GM19035 (cell line): Measurements from ENCODE around the gene ELK4.

Source experiments
- ATAC-seq: cut with Tn5 transposase; IDR thresholded peaks from one replicate; pipeline ENCODE4 v1.9.1; 2021; ENCODE audit not compliant: unreplicated experiment

Gene ELK4

DNA sequence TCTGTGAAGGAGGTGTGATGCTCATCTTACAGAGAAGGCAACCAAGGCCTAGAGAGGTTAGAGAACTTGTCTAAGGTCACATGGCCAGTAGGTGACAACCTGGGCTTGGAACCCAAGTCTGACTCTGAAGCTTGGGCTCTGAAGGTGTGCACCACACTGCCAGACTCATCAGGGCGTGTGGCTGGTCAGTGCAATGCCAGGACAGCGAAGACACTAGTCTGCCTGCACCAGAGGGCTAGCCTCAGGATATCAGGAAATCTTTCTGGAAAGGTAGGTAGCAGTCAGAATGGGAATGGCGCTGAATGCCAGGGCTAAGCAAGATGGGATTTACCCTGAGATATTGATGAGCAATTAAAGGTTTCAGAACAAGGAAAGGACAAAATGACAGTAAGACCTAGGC is 34.9 kb downstream of the ELK4 start:
- no peak for ATAC-seq

DNA sequence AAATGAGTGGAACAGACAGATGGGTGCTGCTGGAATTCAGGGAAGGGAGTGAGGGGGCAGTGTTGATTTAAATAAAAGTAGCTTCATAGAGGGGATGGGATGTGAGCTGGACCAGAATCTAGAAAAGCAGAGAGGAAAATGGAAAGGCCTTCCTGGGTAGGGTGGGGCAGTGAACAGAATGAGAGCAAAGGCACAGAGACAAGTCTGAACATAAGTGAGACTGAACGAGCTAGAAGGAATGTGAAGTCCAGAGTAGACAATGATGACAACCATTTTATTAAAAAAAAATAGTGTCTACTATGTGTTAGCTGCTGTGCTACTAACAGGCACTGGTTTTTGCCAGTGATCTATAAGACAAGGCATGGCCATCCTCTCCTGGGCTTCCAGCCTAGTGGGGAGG is 36.0 kb downstream of the ELK4 start:
- no peak for ATAC-seq

DNA sequence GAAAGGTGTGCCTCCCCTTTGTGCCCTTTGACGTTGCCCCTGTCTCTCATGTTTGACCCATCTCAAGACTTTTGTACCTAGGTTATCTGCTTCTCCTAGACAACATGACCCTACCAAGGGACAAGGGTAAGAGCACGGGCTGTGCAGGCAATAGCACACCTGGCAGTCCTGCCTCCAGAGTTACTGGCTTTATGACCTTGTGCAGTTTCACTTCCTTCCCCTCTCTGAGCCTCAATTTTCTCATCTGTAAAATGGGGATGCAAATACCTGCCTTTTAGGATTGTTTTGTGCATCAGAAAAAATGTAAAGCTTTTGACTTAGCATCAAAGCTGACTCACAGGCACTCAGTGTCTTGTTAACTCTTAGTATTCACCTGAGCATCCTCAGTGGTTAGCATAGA is 36.4 kb downstream of the ELK4 start:
- no peak for ATAC-seq

DNA sequence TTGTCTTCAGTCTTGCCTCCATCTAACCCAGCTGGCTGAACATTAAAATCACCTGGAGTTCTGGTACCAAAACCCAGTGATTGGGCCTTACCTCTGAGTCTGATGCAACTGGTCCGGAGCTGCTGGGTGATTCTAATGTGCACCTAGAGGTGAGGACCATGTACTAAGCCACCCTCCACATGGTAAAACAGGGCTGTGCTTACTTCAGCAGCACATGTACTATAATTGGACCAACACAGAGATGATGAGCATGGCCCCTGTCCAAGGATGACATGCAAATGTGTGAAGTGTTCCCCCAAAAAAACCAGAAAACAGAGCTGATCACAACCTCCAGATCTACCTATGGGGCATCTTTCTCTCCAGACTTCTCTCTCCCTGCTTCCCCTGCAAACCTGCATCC is 37.0 kb downstream of the ELK4 start:
- ATAC-seq: no peak

DNA sequence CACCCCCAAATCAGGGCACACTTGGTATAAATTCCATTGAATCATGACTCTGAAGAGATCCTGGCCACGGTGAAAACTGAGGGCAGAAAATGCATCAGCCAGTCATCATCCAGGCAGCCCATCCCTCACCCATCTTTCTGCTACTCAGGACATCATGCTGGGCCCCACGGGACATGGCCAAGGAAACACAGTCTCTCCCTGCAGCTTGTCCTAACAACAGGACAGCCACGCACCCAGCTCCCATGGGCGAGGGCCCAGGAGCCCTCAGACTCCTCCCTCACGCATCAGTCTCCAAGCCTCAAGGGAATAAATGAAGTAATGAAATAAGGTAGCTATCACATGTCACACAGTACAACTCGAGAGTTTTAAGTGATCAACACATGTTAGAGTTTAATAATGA is 37.8 kb downstream of the ELK4 start:
- no peak for ATAC-seq

DNA sequence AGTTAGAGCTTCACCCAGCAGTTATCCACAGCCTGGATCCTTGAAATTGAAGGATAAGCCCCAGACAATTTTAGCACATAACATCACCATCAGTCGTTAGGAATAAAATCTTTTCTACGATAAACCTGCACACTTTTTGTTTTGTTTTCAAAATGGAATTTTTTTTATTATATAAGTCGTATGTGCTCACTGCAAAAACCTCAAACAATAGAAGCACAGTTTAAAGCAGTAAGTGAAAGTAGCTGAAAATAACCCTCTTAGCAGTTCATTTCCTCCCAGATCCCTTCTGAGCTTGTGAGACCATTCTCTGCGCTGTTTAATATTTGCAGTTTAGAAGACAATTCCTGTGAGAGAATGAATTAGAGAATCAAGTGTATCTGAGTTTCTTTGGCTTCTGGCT is 38.3 kb downstream of the ELK4 start:
- ATAC-seq: no peak

DNA sequence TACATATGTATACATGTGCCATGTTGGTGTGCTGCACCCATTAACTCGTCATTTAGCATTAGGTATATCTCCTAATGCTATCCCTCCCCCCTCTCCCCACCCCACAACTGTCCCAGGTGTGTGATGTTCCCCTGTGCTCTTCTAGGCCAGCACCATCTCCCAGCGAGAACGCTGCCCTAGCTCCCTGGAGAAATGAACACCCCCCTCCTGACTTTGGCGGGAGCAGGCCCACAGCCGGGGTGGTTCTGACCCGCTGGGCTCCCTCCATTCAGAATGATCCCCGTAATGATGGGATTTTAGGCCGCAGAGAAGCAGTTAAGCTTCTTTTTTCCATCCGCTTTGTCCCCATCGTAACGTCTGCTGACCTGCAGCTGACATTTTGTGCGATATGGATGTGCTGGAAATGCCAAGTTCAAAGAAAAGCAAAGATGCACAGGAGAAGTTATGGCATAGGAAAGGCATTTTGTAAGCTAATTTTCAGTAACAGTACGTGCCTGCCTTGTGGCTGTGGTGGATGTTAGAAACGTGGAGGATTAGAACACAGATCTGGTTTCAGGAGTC is 39.3 kb downstream of the ELK4 start:
- ATAC-seq: no peak

DNA sequence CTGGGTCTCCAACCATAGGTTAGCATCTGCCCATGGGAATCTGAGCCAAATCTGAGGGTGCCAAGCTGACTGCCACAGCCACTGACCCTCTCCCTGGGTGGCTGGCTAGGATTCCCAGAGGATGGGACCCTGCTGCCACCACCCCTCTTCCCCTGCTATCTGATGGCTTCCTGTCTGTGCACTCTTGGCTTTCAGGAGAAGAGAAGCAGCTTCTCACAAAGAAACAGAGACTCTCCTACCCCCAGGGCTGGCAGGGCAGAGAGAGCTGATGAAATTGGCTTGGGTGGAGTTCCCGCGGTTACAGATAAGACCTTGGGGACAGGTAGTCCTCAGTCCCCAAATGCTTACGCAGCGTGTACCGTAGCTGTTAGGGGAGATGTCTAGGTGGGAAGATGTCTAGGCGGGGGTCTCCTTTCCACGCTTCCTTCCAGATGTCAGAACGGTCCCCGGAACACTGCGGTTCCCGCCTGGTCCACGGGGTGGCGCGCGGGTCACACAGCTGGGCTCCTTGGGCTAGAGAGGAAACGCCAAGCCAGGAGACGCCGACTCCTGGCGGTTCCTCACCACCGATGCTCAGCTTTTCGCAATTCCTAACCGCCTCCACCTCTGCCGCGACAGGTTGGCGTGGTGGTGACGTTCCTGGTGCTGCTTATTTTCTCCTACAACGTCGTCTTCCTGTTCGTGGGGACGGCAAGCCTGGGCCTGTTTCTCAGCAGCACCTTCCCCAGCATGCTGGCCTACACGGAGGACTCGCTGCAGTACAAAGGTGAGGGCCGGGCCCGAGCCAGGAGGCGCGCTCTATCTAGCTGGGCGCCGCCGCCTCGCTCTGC is 40.1 kb downstream of the ELK4 start:
- peak; percentile 75 for ATAC-seq

DNA sequence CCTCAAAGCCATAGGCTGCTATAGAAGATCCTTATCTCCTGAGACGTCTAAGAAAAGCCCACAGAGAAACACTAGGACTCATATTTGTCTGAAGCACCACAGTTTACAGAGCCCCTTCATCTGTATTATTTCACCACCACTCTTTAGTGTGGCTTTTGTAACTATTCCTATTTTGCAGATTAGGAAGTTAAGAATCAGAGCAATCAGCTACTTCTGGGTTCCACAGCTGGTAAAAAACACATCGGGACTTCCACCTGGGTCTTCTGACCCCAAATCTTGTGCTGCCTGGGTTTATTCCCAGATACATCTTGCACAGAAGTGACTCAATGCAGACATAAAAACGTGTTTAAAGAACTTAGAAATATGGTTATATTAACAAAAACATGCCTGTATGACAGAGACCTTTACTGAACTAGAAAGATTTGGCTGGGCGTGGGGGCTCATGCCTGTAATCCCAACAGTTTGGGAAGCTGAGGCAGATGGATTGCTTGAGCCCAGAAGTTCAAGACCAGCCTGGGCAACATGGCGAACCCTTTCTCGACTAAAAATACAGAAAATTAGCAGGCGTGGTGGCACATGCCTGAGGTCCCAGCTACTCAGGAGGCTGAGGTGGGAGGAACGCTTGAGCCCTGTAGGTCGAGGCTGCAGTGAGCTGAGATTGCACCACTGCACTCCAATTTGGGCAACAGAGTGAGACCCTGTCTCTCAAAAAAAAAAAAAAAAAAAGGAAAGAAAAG is 40.9 kb downstream of the ELK4 start:
- ATAC-seq: no peak

DNA sequence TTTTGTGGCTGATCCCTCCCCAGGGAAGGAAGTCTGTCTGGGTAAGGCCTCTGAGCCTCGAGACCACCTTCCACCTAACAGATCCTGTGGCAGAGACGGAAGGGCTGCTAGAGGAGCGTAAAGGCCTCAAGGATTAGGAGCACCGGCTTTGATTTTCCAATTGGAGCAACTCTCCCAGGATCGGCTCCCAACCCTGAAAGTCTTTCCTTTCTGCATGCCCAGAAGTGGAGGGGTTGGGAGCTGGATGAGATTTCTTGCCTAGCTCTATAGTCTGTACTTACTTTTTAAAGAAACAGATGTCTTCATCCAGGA is 41.4 kb downstream of the ELK4 start:
- ATAC-seq: no peak

DNA sequence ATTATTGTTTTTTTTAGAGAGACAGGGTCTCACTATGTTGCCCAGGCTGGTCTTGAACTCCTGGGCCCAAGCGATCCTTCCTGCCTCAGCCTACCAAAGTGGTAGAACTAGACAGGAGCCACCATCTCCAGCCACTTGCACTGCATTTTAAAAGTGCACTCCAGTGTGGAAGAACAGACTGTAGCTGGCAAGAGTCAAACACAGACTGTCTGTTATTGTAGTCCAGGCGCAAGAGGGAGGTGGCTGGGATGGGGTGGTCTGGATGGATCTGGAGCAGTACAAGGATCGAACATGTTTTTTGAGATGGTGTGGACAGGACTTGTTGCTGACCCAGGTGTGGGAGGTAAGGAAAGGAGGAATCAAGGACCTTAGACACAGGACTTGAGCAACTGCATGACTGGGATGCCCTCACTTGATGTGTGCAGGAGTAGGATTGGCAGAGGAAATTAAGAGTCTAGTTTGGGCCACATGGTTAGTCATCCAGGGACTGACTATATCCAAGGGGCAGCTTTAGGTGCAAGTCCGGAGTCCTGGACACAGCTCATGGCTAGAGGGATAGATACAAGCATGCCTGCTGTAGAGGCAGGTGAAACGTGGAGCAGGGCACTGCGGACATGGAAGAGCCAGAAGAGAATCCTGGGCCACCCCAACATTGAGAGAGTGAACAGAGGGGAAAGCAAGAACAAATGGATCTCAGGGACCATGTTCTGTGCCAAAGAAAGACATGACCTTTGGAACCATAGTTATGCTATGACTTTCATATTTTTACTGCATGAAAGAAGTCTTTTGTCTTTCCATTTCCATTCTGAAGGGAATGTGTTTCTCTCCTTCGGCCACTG is 42.0 kb downstream of the ELK4 start:
- ATAC-seq: no peak

DNA sequence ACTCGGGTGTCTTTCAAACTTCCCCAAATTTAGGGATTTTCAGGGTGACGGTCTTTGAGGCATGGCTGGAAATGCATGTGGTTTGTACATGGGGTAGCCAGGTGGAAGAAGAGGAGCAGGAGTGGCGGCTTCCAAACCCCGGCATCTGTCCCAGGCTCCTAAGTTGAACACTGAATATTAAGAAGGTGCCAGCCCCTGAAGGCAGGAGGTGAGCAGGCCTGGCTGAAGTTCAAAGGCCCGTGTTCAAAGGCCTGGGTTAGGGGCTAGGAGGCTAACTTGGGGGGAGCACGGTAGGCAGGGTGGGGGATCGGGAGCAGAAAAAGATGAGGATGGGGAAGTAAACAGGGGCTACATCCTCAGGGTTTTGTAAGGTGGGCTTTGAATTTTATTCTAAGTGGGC is 42.8 kb downstream of the ELK4 start:
- ATAC-seq: no peak

DNA sequence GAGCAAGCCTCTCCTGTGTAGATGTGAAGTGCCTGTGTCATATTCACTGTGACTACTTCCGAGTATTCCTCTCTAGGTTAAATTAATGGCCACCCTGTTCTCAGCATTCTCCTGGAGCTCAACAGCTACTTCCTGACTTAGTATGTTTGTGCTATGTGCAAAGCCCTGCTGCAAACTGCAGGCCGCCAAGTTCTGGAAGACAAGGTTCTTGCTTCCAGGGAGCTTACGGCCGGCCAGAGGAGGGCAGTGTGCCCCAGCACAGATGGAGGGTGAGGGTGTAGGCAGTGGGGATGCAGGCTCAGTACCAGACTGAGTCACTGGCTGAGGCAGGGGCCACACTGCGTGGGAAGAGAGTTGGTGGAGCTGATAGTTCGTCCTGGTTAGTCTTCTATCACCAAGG is 43.2 kb downstream of the ELK4 start:
- no peak for ATAC-seq

DNA sequence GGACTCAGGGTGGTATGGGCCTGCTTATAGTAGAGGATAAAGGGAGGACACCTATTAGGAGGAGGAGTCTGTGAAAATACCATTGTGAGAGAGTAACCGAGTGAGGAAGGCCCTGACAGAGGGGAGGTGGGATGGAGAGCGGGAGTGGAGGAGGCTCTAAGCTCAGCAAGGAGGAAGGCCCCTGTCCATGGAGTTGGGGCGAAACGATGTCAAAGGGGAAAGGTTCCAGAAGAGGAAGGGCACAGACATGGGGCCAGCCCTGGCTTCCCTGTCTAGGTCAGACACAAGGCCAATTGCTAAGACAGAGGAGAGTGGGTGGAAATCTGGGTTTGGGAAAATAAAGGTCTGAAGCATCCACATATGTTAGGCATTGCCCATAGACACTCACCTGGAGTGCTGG is 44.2 kb downstream of the ELK4 start:
- ATAC-seq: no peak

DNA sequence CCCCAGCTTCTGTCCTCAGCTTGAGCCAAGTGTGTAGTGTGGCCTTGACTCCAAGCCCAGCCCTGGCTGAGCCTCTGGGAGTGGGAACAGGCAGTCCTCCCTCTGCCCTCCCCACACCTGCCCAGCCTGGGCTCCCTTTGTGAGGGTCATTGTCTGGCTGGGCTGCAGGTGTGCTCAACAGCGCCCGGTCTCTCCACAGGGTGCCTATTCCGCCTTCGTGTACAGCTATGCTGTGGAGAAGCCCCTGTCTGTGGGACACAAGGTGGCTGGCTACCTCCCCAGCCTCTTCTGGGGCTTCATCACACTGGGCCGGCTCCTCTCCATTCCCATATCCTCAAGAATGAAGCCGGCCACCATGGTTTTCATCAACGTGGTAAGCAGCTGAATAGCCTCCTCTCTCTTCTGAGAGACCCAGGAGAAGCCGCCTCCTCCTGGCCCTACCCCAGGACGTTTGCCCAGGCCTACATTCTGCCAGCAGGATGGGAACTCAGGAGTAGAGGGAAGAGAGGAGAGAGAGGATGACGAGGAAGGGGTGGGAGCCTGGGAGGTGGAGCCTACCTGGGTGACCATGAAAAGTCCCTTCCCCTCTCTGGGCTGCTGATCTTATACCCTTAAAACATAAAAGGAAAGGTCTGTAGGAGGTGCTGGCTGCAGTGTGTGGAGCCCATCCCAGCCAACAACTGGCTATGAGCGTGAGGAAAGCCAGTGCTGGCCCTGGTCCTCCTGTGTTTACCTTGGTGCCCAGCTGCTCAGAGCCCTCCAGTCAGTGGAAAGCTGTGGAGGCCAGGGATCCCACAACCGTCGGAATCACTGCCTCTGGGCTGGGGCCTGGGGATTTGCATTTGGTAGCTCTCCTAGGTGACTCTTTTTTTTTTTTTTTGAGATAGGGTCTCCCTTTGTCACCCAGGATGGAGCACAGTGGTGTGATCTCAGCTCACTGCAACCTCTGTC is 45.7 kb downstream of the ELK4 start:
- ATAC-seq: no peak

DNA sequence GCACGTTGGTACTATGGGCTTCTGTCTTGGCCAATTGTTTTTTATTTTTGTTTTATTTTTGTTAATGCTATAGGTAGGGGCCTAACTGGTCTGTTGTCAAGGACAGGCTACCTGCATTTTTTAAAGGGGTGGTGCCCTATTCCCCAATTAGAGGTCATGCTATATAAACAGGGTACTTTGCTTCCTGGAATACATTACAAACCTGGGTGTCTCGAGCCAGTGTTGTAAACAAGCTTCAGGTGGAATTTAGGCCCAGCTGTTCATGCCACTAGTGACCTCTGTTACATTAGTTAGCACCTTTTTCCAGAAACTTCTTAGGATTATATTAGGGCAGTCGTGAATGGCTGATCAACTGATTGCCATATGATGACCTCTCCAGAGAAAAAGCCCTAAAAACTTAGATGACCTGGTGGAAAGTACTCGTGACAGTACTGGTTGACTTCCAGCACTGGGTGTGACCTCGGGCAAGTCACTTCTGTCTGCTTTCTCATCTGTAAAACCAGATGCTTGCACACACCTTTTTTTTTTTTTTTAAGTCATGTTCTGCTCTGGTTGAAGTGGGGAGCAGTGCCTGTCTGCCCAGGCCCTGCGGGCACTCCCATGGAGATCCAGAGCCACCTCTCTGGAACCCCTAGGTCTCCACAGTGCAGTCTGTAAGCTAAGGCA is 46.5 kb downstream of the ELK4 start:
- ATAC-seq: no peak

DNA sequence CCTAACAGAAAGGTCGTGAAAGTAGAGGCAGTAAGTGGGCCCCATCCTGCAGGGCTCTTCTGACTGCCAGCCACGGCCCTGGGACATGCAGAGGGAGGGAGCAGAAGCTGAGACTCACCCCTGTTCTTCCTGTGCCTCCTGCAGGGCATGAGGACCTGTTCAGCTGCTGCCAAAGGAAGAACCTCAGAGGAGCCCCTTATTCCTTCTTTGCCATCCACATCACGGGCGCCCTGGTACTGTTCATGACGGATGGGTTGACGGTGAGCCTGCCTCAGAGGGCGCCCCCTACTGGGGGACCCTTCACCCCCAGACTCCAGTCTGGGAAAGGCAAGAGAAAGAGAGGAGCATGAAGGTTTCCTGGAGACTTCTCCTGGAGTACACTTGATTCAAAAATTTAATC is 47.1 kb downstream of the ELK4 start:
- ATAC-seq: no peak

DNA sequence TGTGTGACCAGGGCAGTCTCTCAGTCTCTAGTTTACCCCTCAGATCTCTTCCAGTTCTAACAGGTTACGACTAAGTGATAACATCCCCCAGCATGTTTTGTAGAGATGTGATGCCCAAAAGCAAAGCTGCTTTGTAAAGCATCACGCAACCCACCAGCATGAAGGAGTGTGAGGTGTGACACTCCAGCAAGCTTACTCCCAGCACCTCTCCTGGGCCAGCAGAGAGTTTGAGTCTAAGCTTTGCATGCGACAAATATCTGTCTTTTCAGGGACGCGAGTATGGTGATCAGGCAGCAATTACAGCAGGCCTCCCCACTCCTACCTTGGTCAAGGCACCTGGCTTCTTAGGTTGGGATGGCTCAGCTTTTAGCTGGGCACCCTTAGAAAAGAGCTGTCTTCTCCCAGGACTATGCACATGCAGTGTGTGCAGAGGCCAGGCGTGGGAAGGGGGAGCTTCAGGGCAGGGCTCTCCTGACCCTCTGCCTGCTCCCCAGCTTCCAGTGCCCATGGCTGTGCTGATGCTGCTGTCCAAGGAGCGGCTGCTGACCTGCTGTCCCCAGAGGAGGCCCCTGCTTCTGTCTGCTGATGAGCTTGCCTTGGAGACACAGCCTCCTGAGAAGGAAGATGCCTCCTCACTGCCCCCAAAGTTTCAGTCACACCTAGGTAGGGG is 48.2 kb downstream of the ELK4 start:
- ATAC-seq: no peak
